GM12878 (cell line): ENCODE results near the gene CARS2. TPM values are rescaled to one million over a fixed set of nuclear protein-coding genes. Genes with fewer than 3 reads are reported as not detected.
A peak's percentile ranks its signal among the peaks of the same experiment; 100 is the strongest.

Source experiments
- ATAC-seq: fragments of 200-7000 bp; cut with Tn5 transposase; 3 replicates; pipeline ENCODE4 v1.9.1; 2020; ENCODE audit warnings: mild to moderate bottlenecking, moderate library complexity
- BruUV-seq: library from RNA; stranded (reverse); fragments of 400-500 nt; replicated peaks from 2 replicates; lab custom pipeline; 2021; lab: Mats Ljungman, UMichigan
- CTCF ChIA-PET: fragments of 300-600 bp; sonication (Branson Sonifier 250); formaldehyde crosslinking; extraction: SDS; loops from one replicate; lab custom pipeline; 2021; ENCODE audit warnings: inconsistent platforms; lab: Yijun Ruan, JAX
- POLR2A ChIA-PET: fragments of 350-600 bp; formaldehyde crosslinking; extraction: SDS; loops from one replicate; lab custom pipeline; 2021; ENCODE audit warnings: inconsistent platforms; lab: Charles Lee
- RAD21 ChIA-PET: fragments of 300-600 bp; sonication (Branson Sonifier 250); formaldehyde crosslinking; loops from one replicate; lab custom pipeline; 2023; ENCODE audit warnings: antibody characterized with exemption; ENCODE audit not compliant: unreplicated experiment; lab: Charles Lee
- SMC1A ChIA-PET: fragments of 300-600 bp; sonication (Branson Sonifier 250); formaldehyde crosslinking; loops from one replicate; lab custom pipeline; 2023; ENCODE audit not compliant: unreplicated experiment, uncharacterized antibody; lab: Charles Lee
- DNase-seq: peaks from one replicate; pipeline ENCODE4 v3.0.0-alpha.2; 2011; ENCODE audit warnings: low read depth, low spot score
- FAIRE-seq: peaks from 3 replicates; lab custom pipeline; 2011; peaks lifted over from hg19 to GRCh38; lab: Jason Lieb, UNC
- H2AFZ ChIP-seq: 2 replicates; pipeline ENCODE4 v1.6.0; 2011; ENCODE audit warnings: low read depth, low read length, control low read depth; ENCODE audit not compliant: control insufficient read depth
- H3K27ac ChIP-seq: 2 replicates; pipeline ENCODE4 v1.5.1; 2011; ENCODE audit warnings: control low read depth; ENCODE audit not compliant: control insufficient read depth, insufficient read depth
- H3K27me3 ChIP-seq, 2 experiments: replicated peaks in 1 of 2; 2 replicates each; pipeline versions ENCODE4 v1.6.0 to v1.6.1; 2011; ENCODE audit warnings: low read length in 1 of 2; ENCODE audit not compliant: control insufficient read depth in 2 of 2, insufficient read depth in 2 of 2
- H3K36me3 ChIP-seq, 2 experiments: 2 replicates each; pipeline ENCODE4 v1.5.1; 2011; ENCODE audit warnings: low read length in 1 of 2; ENCODE audit not compliant: control insufficient read depth in 2 of 2, insufficient read depth in 2 of 2
- H3K4me1 ChIP-seq: 2 replicates; pipeline ENCODE4 v1.6.1; 2011; ENCODE audit warnings: mild to moderate bottlenecking, low read length, moderate library complexity, mixed read lengths; ENCODE audit not compliant: control insufficient read depth, insufficient read depth
- H3K4me2 ChIP-seq: 2 replicates; pipeline ENCODE4 v1.6.0; 2011; ENCODE audit warnings: control low read depth; ENCODE audit not compliant: control insufficient read depth, insufficient read depth
- H3K4me3 ChIP-seq: fragments of 200-600 bp; sonication (generic); 2 replicates; pipeline ENCODE4 v1.5.1; 2016
- H3K79me2 ChIP-seq: 2 replicates; pipeline ENCODE4 v1.6.0; 2011; ENCODE audit warnings: low read length; ENCODE audit not compliant: control insufficient read depth, insufficient read depth
- H3K9ac ChIP-seq: 2 replicates; pipeline ENCODE4 v1.8.0; 2011; ENCODE audit warnings: low read length, control low read depth, mixed read lengths; ENCODE audit not compliant: control insufficient read depth, insufficient read depth
- H3K9me3 ChIP-seq: replicated peaks from 3 replicates; pipeline ENCODE4 v1.5.1; 2011; ENCODE audit warnings: mild to moderate bottlenecking, low read length; ENCODE audit not compliant: control insufficient read depth, insufficient read depth
- H4K20me1 ChIP-seq: 2 replicates; pipeline ENCODE4 v1.6.0; 2011; ENCODE audit not compliant: control insufficient read depth, insufficient read depth
- CREB1 ChIP-seq: IDR thresholded peaks from 2 replicates; pipeline ENCODE4 v1.6.1; 2012; ENCODE audit warnings: low read depth, mild to moderate bottlenecking, inconsistent platforms
- EED ChIP-seq: sonication (generic); IDR thresholded peaks from 2 replicates; pipeline ENCODE4 v1.6.1; 2016; ENCODE audit warnings: antibody characterized with exemption, low read depth
- HDAC6 ChIP-seq: fragments of 200-600 bp; sonication (generic); IDR thresholded peaks from one replicate; pipeline ENCODE4 v1.8.0; 2017; ENCODE audit warnings: antibody characterized with exemption; ENCODE audit not compliant: unreplicated experiment
- IRF3 ChIP-seq: fragments of 450-650 bp; IDR thresholded peaks from 2 replicates; pipeline ENCODE4 v1.6.1; 2014; ENCODE audit warnings: mild to moderate bottlenecking
- LARP7 ChIP-seq: fragments of 450-650 bp; IDR thresholded peaks from 2 replicates; pipeline ENCODE4 v1.6.1; 2017; ENCODE audit warnings: mild to moderate bottlenecking
- NKRF ChIP-seq: fragments of 450-650 bp; conservative IDR thresholded peaks from 2 replicates; pipeline ENCODE4 v1.6.1; 2017; ENCODE audit warnings: mild to moderate bottlenecking, moderate library complexity
- POLR2A ChIP-seq: IDR thresholded peaks from 2 replicates; pipeline ENCODE4 v1.6.1; 2011; ENCODE audit warnings: low read depth, mild to moderate bottlenecking, low read length
- SMAD5 ChIP-seq: IDR thresholded peaks from 2 replicates; pipeline ENCODE4 v1.6.1; 2016; ENCODE audit warnings: antibody characterized with exemption, low read depth
- STAT1 ChIP-seq: fragments of 450-650 bp; conservative IDR thresholded peaks from 2 replicates; pipeline ENCODE4 v1.6.1; 2014; ENCODE audit warnings: antibody characterized with exemption, mild to moderate bottlenecking
- TBL1XR1 ChIP-seq: IDR thresholded peaks from 2 replicates; pipeline ENCODE4 v1.6.1; 2012; ENCODE audit warnings: low read depth, low read length, improper control_type of control experiment
- ZNF384 ChIP-seq: IDR thresholded peaks from 2 replicates; pipeline ENCODE4 v1.6.1; 2012; ENCODE audit warnings: low read depth, mild to moderate bottlenecking, low read length, improper control_type of control experiment, borderline replicate concordance
- WGBS: methylation state at CpG from one replicate; pipeline ENCODE4 v1.1.6; 2016; ENCODE audit warnings: low lambda C conversion rate; ENCODE audit not compliant: insufficient replicate concordance, insufficient coverage; ENCODE audit errors: missing lambda C conversion rate; 5-methylcytosine and 5-hydroxymethylcytosine counted together
- in situ Hi-C: fragments of 300-500 bp; cut with MboI; formaldehyde crosslinking; loops from 9 replicates; pipeline ENCODE4 v1.14.3; 2018; ENCODE audit warnings: mixed read lengths
- intact Hi-C: fragments of 100-400 bp; cut with micrococcal nuclease; formaldehyde crosslinking; loops from one replicate; pipeline ENCODE4 v1.14.2; 2022; ENCODE audit not compliant: unreplicated experiment
- polyA plus RNA-seq, 11 experiments: library from polyadenylated mRNA; depleted of rRNA in 4 of 11; unstranded in 6 of 11; stranded (reverse) in 5 of 11; fragments of >200 nt; fragmentation: Nextera tagmentation in 4 of 11; fragmentation: Illumina TruSeq in 1 of 11; extraction: Ambion mirVana in 4 of 11; extraction: Trizol in 1 of 11; gene quantifications; 1 replicate in 1 of 11; 2 replicates in 10 of 11; pipeline versions ENCODE4 v1.2.1 to v1.2.3, GENCODE V29; 2011 to 2016; ENCODE audit warnings: inconsistent platforms in 2 of 11, missing spikeins in 2 of 11, low read depth in 1 of 11
- total RNA-seq, 4 experiments: library from RNA; depleted of rRNA in 3 of 4; stranded (reverse); fragments of >200 nt in 3 of 4; fragmentation: Illumina TruSeq in 1 of 4; extraction: Trizol in 1 of 4; gene quantifications; 2 replicates each; pipeline versions ENCODE4 v1.2.1 to v1.2.3, GENCODE V29; 2013 to 2021
- TF ChIP-seq, protein P1 (sequence below): fragments of 450-650 bp; formaldehyde crosslinking; IDR thresholded peaks from 2 replicates; pipeline ENCODE4 v1.5.0; 2022; ENCODE audit warnings: mild to moderate bottlenecking, missing genetic modification characterization

CARS2 gene
- total and polyA plus RNA-seq, 10 of the 15 experiments (the other 5 are each of a cell fraction or from before 2014, with no cell fraction given) = 4.2 to 101 (median 61.5) TPM

DNA sequence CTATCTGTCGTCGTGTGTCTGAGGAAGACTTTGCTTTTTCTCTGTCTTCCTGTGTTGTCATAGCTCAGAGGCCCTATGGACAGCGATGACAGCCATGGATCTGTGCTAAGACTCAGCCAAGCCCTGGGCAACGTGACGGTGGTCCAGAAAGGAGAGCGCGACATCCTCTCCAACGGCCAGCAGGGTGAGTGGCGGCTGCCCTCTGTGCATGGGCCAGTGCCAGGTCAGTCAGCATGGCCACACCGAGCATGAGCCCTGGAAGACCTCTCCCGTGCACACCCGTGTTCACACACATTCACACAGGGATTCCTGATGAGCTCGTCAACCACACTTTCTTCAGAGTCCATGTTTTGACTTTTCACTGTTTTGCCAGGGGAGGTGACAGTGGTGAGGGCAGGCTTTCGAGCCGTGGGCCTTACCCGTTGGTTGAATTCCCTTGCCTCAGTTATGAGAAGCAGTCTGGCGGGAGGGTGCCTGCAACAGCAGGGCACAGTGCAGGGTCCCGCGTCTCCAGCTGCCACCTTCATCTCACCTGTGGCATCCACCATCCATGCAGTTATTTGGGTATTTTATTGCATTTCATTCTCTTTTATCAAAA lies 70.4 kb downstream of the CARS2 start:
- POLR2A ChIA-PET = interaction anchor here (1.3 kb wide), 1 partner anchor 15 kb away, joined by 3 read pairs; no protein-coding TSS in a partner anchor
- BruUV-seq = no TSS peak
- intact Hi-C loops = no loop called here
- H3K79me2 ChIP-seq = peaks cover 1% of the 10 kb centered on the region
- CTCF ChIA-PET = no interaction called here
- SMC1A ChIA-PET = no interaction called here
- in situ Hi-C loops = no loop called here
- no peaks in the 10 kb centered on the region for H3K9me3 ChIP-seq
- TF ChIP-seq POLR2A (peak; percentile 38), HDAC6 (no peak), NKRF (no peak), STAT1 (no peak), ZNF384 (no peak)
- H4K20me1 ChIP-seq = no peaks in the 10 kb centered on the region; the same call in 1 of the 2 replicates
- H3K9ac ChIP-seq = no peak overlapping the region
- WGBS = 95% methylated on average over 19 of the region's 19 CpGs
- no peak for FAIRE-seq
- H2AFZ ChIP-seq = no peak overlapping the region
- peaks cover 36 to 41% of the 10 kb centered on the region in 2 experiments for H3K36me3 ChIP-seq
- H3K27me3 ChIP-seq = no peaks in the 10 kb centered on the region
- no peak overlapping the region for H3K4me3 ChIP-seq
- RAD21 ChIA-PET = no interaction called here
- no peak overlapping the region for H3K27ac ChIP-seq
- no peaks in the 10 kb centered on the region for H3K4me1 ChIP-seq
- no peak for ATAC-seq
- no peak for DNase-seq
- no peak overlapping the region for H3K4me2 ChIP-seq

DNA sequence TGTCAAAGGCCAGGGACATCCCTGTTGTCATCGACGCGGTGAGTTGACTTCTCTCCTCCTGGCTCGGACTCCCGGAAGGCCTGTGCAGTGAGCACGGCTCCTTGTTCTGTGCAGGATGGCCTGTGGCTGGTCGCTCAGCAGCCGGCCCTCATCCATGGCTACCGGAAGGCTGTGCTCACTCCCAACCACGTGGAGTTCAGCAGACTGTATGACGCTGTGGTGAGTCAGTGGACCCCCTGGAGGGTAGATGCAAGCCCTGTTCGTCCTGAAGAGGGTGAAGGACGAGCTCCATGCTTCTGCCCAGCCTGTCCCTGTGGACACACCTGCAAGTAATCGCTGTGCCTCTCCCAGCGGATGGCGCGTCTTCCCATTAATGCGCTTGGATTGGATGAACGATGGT lies 71.4 kb downstream of the CARS2 start:
- no TSS peak for BruUV-seq
- H3K4me2 ChIP-seq = no peak overlapping the region
- SMC1A ChIA-PET = no interaction called here
- DNase-seq (no peak), FAIRE-seq (no peak), ATAC-seq (no peak)
- H3K27ac ChIP-seq = no peak overlapping the region
- POLR2A ChIA-PET = no interaction called here
- no peak overlapping the region for H3K4me3 ChIP-seq
- H3K79me2 ChIP-seq = peaks cover 1% of the 10 kb centered on the region
- H2AFZ ChIP-seq = no peak overlapping the region
- no peaks in the 10 kb centered on the region for H3K27me3 ChIP-seq
- WGBS = over 99% methylated on average over 19 of the region's 19 CpGs
- no peaks in the 10 kb centered on the region for H3K4me1 ChIP-seq
- H3K36me3 ChIP-seq = peaks cover 34 to 40% of the 10 kb centered on the region in 2 experiments
- RAD21 ChIA-PET = no interaction called here
- CTCF ChIA-PET = no interaction called here
- H4K20me1 ChIP-seq = no peaks in the 10 kb centered on the region; the same call in 1 of the 2 replicates
- no peaks in the 10 kb centered on the region for H3K9me3 ChIP-seq
- intact Hi-C loops (no loop called here), in situ Hi-C loops (no loop called here)
- H3K9ac ChIP-seq = no peak overlapping the region
- TF ChIP-seq EED = no peak
- TF ChIP-seq SMAD5 = no peak
- TF ChIP-seq, protein P1, sequence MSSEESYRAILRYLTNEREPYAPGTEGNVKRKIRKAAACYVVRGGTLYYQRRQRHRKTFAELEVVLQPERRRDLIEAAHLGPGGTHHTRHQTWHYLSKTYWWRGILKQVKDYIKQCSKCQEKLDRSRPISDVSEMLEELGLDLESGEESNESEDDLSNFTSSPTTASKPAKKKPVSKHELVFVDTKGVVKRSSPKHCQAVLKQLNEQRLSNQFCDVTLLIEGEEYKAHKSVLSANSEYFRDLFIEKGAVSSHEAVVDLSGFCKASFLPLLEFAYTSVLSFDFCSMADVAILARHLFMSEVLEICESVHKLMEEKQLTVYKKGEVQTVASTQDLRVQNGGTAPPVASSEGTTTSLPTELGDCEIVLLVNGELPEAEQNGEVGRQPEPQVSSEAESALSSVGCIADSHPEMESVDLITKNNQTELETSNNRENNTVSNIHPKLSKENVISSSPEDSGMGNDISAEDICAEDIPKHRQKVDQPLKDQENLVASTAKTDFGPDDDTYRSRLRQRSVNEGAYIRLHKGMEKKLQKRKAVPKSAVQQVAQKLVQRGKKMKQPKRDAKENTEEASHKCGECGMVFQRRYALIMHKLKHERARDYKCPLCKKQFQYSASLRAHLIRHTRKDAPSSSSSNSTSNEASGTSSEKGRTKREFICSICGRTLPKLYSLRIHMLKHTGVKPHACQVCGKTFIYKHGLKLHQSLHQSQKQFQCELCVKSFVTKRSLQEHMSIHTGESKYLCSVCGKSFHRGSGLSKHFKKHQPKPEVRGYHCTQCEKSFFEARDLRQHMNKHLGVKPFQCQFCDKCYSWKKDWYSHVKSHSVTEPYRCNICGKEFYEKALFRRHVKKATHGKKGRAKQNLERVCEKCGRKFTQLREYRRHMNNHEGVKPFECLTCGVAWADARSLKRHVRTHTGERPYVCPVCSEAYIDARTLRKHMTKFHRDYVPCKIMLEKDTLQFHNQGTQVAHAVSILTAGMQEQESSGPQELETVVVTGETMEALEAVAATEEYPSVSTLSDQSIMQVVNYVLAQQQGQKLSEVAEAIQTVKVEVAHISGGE = no peak
- TF ChIP-seq TBL1XR1 = no peak
- TF ChIP-seq CREB1 = no peak
- TF ChIP-seq LARP7 = no peak
- no peak for TF ChIP-seq IRF3
- no peak for TF ChIP-seq ZNF384
